Fibroblast of skin of abdomen (primary cell): ENCODE results near the gene ZMYND12.
A peak's percentile ranks its signal among the peaks of the same experiment; 100 is the strongest.

ENCODE experiments used
- DNase-seq: peaks from one replicate; pipeline ENCODE4 v3.0.0-alpha.2; 2013

Gene ZMYND12

DNA sequence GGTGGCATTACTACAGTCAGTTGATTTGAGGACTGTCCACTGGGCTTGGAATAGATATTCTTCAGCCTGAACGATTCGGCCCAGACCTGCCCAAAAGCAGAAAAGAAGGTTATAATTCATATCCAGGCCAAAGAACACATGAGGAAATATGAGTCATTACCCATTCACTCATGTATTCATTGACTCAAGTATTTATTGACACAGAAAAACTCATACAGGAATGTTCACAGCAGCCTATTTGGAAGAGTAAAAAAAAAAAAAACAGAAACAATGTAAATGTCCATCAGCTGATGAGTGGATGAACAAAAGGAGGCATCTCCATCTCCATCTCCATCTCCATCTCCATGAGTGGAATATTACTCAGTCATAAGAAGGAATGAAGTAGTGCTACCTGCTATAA is 15.9 kb downstream of the ZMYND12 start:
- DNase-seq = peak; percentile 82

- no peak for DNase-seq
Observed at GRCh38 chr1:42434340-42434739, 21.5 kb downstream of the ZMYND12 start.

DNA sequence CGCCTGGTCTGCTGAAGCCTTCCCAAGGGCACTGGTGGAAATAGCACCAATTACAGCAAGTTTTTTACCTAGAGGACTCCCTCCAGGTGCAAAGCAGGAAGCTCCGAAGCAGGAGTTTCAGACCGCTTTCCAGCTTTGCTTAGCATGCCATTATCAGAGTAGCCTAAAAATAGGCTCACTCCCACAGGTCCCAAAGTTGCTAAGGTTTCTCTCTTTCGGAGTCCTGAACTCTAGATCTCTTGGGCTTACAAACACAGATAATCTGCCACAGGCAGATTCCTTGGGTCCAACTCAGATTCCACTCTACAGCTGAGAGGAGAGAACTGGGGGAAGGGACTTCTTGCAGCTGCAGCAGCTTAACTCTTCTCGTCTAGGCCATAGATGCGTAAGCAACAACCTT is 22.5 kb downstream of the ZMYND12 start:
- no peak for DNase-seq

DNA sequence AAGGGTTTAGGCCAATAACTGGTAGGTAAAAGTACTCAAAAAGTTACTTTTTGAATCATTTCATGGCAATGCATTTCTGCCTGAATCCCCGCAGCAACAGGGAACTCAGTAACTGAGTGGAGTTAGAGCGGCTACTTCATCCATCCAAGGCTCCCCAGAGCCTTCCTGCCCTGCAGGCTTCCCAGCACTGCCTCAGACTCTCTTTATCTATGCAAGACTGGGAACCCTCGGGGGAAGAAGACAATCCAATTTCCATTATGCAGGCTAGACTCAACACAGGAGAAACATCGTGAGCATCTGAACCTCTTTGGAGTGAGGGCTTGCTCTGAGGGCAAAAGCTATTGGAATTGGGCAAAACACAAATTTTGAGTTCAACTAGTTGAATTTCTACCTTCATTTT is 23.1 kb downstream of the ZMYND12 start:
- no peak for DNase-seq

DNA sequence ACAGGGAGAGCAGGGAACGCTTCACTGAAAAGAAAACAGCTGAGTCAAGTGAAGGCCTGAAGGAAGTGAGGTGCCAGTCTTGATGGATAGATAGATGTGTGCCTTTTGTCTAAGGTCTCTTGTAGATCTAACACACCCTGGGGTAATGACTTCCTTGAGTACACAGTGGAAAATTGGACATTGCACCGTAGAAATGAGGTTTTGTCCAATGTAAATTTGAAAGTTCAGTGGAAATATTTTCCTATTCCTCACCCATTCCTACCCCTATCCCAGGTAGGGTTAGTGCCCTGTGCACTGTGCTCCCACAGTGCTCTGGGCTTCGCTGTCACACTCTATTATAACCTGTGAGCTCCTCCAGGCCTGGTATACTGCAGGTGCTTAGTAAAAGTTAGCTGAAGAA is 24.3 kb downstream of the ZMYND12 start:
- DNase-seq = no peak

DNA sequence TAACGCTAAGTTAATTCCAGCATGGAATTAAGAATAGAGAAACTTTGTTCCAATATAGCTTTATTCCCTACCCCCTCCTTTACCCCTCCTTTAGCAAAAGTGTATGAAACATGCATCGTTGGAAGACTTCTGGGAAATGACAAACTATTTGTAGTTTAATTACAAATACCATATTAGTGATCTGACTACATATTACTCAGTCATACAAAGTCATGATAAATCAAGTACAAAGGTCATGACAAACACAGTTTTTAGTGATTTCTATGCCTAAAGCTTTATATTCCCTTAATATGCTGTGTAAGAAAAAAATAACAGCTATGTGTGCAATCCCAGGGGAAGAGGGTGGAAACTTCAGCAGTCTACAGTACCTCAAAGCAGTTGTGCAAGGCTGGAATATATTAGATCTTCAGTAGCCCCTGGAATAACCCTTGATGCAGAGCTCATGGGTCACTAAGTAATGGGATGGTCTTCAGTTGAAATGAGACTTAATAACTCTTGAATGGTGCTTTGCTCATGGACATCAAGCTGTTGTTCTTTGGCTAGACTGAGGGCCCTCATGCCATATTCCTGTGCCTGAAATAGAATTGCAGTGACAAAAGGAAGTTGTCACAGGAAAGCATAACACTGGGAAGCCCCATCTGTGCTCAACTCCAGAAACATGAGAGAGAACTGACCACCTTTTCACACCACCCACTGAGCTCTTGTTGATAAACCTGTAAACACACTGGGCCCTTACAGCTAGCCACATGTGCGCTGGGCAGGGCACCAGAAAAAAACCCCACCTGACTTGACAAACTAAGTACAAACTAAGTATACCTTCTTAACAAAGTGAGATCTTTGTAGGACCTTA is 25.3 kb downstream of the ZMYND12 start:
- DNase-seq = peak; percentile 53

GRCh38 chr1:42429603-42430002 is 26.2 kb downstream of the ZMYND12 start:
- peak; percentile 71 for DNase-seq

GRCh38 chr1:42427240-42427639 is 28.6 kb downstream of the ZMYND12 start:
- no peak for DNase-seq

DNA sequence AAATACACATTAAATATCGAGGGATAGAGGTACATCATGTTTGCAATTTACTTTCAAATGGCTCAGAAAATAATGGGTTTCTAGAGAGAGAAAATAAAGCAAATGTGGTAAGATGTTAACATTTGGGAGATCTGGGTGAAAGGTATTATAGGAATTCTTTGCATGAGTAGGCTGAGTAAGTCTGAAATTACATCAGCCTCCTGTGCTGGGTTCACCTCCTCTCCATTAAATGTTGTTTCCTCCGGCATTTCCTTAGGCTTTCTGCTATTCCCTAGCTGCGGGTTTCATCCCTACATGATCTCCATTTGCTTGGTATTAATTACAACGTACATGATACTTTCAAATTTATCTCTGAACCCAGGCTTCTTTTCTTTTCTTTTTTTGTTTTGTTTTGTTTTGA is 31.6 kb downstream of the ZMYND12 start:
- DNase-seq = peak; percentile 65

DNA sequence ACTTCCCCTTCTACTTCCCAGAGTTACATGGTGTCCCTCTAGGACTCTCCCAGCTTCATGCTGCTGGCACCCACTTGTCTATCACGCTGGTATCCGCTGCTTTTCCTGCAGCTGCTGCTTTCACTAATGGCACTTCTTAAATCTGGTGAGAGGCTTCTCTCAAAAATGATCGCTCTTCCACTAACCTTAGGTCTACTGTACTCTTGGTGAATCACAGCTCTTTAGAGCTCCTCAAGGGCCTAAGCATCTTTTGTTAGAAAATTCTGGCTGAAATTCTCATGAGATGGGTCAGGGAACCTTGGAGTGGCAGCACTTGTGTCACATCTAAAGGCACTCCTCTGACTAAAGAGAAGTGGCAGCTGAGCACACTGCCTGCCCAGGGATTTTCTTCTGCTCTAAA is 32.1 kb downstream of the ZMYND12 start:
- no peak for DNase-seq

- peak; percentile 48 for DNase-seq
Observed at GRCh38 chr1:42422737-42423136, 33.1 kb downstream of the ZMYND12 start.

- peak; percentile 100 for DNase-seq
Observed at GRCh38 chr1:42420911-42421585, 34.8 kb downstream of the ZMYND12 start.

GRCh38 chr1:42420121-42420520 is 35.7 kb downstream of the ZMYND12 start:
- no peak for DNase-seq

DNA sequence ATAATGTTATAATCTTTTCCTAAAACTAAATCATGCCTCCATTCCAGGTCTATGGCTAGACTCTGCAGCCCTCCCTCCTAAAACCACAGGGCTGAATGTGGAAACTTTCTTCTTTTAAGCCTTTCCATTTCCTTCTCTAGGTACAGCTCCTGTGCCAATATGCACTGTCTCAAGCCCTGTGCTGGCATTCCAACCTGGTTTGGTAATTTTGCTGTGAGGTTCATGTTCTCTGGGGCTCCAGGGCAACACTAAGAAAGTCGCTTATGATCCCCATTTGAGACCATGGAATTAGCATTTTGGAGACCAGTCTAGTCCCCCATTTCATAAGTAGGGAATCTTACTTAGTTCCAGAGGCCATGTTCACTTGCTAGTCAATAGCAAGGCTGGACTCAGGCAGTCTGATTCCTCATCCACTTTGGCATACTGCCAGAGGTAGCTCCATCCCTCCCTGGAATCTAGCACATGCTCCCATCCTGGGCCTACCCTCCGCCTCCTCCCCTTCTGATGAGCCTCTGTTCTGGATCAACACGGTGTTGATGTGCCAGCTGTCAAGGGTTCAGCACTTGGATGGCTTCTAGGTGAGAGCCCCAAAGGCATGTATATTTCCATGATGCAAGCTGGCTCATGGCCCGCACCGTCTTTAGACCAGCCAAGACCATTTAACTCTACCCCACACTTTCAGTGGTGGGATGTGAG is 36.5 kb downstream of the ZMYND12 start:
- no peak for DNase-seq

DNA sequence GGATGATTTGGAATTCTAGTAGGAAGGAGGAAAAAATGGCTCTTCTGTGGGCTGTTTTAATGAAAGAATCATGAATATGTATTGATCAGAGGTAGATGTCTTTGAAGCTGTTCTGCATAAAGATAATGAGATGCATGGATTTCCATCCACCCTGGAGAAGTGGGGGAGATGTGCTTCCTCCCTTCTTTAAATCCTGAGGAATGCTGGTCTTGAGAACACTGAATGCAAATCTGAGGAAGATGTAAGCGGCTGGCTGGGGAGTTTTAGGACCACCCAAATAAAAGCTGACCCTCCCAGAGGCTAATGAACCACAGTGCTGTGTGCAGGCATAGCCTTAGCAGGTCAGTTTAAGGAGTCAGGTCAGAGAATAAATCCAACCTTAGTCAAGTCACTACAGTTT is 37.3 kb downstream of the ZMYND12 start:
- no peak for DNase-seq

DNA sequence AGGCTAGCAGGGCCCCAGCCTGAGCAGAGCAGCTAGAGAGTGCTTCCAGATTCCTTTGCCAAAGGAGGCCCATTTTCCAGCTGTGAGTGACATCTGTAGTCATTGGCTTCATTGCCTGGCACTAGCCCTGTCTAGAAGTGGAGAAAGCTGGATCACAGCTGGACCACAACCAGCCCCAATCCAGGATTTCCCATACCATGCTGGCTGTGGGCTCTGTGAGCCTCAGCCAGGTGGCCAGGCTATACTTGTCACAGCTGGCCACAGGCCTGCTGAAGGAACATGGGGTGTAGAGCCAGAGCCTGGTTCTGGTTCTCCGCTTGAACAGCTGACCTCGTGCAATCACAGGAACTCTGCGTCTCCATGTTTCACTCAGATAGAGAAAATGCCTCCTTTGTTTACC is 38.7 kb downstream of the ZMYND12 start:
- DNase-seq = no peak

GRCh38 chr1:42414551-42415496 is 41.0 kb downstream of the ZMYND12 start:
- no peak for DNase-seq

GRCh38 chr1:42403880-42404400 is 51.9 kb downstream of the ZMYND12 start:
- DNase-seq = no peak

DNA sequence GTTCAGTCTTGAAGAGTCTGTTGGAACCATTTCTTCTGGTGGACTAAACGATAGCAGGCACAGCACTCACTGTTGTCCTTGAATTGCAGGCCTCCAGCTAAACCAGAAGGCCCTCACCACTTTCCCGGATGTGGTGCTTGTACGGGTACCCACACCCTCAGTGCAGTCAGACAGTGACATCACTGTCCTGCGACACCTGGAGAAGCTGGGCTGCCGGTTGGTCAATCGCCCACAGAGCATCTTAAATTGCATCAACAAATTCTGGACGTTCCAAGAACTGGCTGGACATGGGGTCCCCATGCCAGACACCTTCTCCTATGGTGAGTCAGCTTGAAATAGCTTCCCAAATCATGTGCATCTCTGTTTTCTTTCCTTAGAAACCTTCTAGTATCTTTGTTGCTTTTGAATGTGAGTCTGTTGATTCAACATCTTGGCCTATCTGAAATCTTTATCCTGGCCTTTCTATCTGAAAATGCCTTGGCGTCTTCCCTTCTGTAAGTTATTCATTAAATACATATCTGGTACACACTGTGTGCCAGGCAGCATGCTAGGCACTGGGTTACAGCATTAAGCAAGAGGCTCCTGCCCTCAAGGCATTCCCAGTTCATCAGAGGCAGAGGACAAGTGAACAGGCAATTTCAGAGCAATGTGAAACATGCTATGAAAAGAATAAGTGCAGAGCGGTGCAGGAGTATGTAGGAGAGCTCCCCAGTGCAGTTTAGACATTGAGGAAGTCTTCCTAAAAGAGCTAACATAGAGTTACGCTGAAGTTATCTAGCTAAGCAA is 56.3 kb downstream of the ZMYND12 start:
- DNase-seq = no peak

DNA sequence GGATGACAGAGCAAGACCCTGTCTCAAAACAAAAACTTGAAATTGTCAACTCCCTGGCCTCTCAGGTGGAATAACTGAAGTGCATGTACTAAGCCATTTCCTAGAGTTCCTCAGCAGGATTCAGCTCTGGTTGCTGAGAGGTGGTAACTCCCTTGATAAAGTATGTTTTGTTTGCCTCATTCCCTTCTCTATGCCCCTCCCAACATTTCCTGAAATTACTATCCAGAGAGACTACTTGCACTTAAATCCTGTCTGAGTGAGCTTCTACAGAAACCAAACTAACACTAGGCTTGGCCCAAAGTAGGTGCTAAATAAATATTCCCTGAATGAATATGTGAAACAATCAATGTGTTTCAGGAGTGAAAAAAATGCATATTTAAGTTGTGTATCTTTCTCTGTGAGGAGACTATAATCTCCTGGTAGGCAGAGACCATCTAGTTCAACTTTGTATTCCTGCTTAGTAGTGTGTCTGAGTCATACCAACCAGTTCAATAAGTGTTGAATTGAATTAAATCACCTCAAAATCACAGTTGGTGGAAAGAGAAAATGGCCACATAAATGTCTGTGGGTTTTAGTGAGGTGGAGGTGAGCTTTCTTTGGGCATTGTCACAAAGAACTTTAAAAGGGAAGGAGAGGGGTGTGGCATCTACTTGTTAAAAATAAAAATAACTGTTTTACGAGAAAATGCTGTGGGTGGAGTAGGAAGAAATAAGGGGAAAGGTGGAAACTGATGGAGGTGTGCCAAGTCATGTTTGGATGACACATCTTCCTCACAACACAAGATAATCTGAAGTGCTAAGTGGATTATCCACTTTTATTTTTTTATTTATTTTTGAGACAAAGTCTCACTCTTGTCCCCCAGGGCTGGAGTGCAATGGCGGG is 62.6 kb downstream of the ZMYND12 start:
- DNase-seq = no peak
